Measurements from ENCODE around the gene NNAT.
"Not testable (repeated sequence)": the region's sequence is repeated elsewhere in the genome, so short reads cannot be mapped to it uniquely, and the experiment has no call there.

NNAT gene

DNA sequence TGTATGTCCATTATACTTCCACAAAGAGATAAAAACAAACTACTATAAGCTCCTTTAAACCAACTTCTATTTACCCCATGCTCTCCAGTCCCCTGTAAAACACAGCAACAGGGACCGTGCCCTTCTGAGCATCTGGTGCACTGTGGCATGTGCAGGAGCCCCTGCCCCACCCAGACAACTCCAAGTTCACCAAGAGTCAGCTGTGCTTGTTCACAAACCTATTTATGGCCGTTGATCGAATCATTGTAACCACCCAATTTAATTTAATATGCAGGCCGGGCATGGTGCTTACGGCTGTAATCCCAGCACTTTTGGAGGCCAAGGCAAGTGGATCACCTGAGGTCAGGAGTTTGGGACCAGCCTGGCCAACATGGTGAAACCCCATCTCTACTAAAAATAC lies 20.3 kb downstream of the NNAT start:
- no peak overlapping the region for H3K4me3 ChIP-seq (ENCODE audit: low read length)
- no peak for DNase-seq (ENCODE audit: low read depth)
- TF ChIP-seq, protein P1, sequence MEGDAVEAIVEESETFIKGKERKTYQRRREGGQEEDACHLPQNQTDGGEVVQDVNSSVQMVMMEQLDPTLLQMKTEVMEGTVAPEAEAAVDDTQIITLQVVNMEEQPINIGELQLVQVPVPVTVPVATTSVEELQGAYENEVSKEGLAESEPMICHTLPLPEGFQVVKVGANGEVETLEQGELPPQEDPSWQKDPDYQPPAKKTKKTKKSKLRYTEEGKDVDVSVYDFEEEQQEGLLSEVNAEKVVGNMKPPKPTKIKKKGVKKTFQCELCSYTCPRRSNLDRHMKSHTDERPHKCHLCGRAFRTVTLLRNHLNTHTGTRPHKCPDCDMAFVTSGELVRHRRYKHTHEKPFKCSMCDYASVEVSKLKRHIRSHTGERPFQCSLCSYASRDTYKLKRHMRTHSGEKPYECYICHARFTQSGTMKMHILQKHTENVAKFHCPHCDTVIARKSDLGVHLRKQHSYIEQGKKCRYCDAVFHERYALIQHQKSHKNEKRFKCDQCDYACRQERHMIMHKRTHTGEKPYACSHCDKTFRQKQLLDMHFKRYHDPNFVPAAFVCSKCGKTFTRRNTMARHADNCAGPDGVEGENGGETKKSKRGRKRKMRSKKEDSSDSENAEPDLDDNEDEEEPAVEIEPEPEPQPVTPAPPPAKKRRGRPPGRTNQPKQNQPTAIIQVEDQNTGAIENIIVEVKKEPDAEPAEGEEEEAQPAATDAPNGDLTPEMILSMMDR (IDR thresholded peaks at IDR 0.05; ENCODE audit: insufficient read depth, low read depth, low read length, missing control alignments), result no peak

DNA sequence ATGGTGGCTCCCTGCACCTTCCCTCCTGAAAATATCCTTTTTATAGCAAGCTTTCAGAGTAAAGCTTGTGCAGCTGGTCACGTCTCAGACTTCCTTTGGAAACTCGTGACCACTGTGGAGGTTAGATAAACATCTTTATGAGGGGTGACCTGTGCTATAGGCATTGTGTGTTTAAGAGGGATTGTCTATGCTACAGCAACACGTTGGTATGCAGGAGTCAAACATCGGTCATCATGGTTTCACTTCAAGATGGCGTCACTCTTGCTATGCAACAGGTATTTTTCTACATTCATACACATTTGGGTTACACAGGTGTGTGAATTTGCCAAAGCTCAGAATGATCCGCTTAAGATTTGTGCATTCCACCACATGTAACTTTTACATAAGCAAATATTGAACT lies 21.2 kb downstream of the NNAT start:
- no peak for DNase-seq (ENCODE audit: low read depth)
- TF ChIP-seq, protein P1 (IDR thresholded peaks at IDR 0.05; ENCODE audit: insufficient read depth, low read depth, low read length, missing control alignments), result no peak
- H3K4me3 ChIP-seq (ENCODE audit: low read length), result no peak overlapping the region

DNA sequence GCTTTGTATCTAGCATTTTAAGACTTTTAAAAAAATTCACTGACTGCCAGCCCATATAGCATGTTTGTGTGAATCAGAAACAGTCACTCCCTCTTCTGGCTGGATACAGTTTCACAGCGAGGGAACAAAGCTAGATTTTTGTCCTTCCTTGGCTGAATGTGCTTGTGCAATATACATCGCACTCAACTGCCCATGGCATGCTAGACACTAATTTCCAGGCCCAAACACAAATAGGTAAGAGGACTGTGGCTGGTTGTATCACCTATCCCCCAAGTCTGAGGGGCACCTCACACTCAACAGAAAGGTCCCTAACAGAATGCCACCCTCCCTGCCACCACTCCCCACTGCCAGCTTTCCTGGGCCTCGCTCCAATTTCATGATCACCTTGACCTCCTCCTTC lies 22.8 kb downstream of the NNAT start:
- H3K4me3 ChIP-seq (ENCODE audit: low read length), result no peak overlapping the region
- DNase-seq (ENCODE audit: low read depth), result peak; percentile 61
- TF ChIP-seq, protein P1 (IDR thresholded peaks at IDR 0.05; ENCODE audit: insufficient read depth, low read depth, low read length, missing control alignments), result peak; percentile 68

GRCh38 chr20:37544386-37544785 lies 23.3 kb downstream of the NNAT start:
- no peak for DNase-seq (ENCODE audit: low read depth)
- no peak overlapping the region for H3K4me3 ChIP-seq (ENCODE audit: low read length)
- TF ChIP-seq, protein P1 (IDR thresholded peaks at IDR 0.05; ENCODE audit: insufficient read depth, low read depth, low read length, missing control alignments), result no peak

- TF ChIP-seq, protein P1 (IDR thresholded peaks at IDR 0.05; ENCODE audit: insufficient read depth, low read depth, low read length, missing control alignments), result no peak
- no peak overlapping the region for H3K4me3 ChIP-seq (ENCODE audit: low read length)
- DNase-seq (ENCODE audit: low read depth), result no peak
Observed at GRCh38 chr20:37545516-37545915, 24.5 kb downstream of the NNAT start.

GRCh38 chr20:37547912-37548311 lies 26.9 kb downstream of the NNAT start:
- TF ChIP-seq, protein P1 (IDR thresholded peaks at IDR 0.05; ENCODE audit: insufficient read depth, low read depth, low read length, missing control alignments), result no peak
- H3K4me3 ChIP-seq (ENCODE audit: low read length), result no peak overlapping the region
- no peak for DNase-seq (ENCODE audit: low read depth)

GRCh38 chr20:37550101-37550920 lies 29.3 kb downstream of the NNAT start:
- not testable (repeated sequence) for H3K4me3 ChIP-seq (ENCODE audit: low read length); DNase-seq (ENCODE audit: low read depth)

GRCh38 chr20:37551660-37552059 lies 30.6 kb downstream of the NNAT start:
- DNase-seq (ENCODE audit: low read depth); H3K4me3 ChIP-seq (ENCODE audit: low read length): not testable (repeated sequence)

Measured in epithelial cell of esophagus (primary cell).